Endodermal cell (in vitro differentiated cells): ENCODE measurements around the gene RMND1. TPM values are rescaled to one million over a fixed set of nuclear protein-coding genes. Genes with fewer than 3 reads are reported as not detected.
A peak's percentile ranks its signal among the peaks of the same experiment; 100 is the strongest.

Experiments
- DNase-seq: peaks from one replicate; pipeline ENCODE4 v3.0.0-alpha.2; 2017
- H3K27ac ChIP-seq: 2 replicates; pipeline ENCODE4 v1.5.1; 2013; ENCODE audit warnings: mild to moderate bottlenecking, low read depth, low read length, moderate library complexity
- H3K27me3 ChIP-seq: 2 replicates; pipeline ENCODE4 v1.6.1; 2013; ENCODE audit warnings: mild to moderate bottlenecking, low read length, moderate library complexity; ENCODE audit not compliant: insufficient read depth, control insufficient read depth, poor library complexity, severe bottlenecking
- H3K36me3 ChIP-seq: 2 replicates; pipeline ENCODE4 v1.7.0; 2013; ENCODE audit warnings: mild to moderate bottlenecking, low read length, moderate library complexity; ENCODE audit not compliant: control insufficient read depth, insufficient read depth
- H3K4me1 ChIP-seq: one replicate; pipeline ENCODE4 v1.7.0; 2013; ENCODE audit warnings: low read length; ENCODE audit not compliant: control insufficient read depth, insufficient read depth
- H3K4me3 ChIP-seq: 2 replicates; pipeline ENCODE4 v1.5.1; 2013; ENCODE audit warnings: mild to moderate bottlenecking, low read length, moderate library complexity
- H3K9ac ChIP-seq: 2 replicates; pipeline ENCODE4 v1.6.1; 2013; ENCODE audit warnings: mild to moderate bottlenecking, low read length, moderate library complexity; ENCODE audit not compliant: poor library complexity, severe bottlenecking; ENCODE audit errors: extremely low read depth
- H3K9me3 ChIP-seq: 2 replicates; pipeline ENCODE4 v1.6.1; 2013; ENCODE audit warnings: mild to moderate bottlenecking, low read length, moderate library complexity; ENCODE audit not compliant: control insufficient read depth
- H3K27ac Mint-ChIP-seq: 2 replicates; pipeline ENCODE4 v1.8.0; 2020; ENCODE audit warnings: mixed read lengths
- H3K27me3 Mint-ChIP-seq: 2 replicates; pipeline ENCODE4 v1.8.0; 2021; ENCODE audit warnings: mild to moderate bottlenecking, mixed read lengths; ENCODE audit not compliant: insufficient read depth
- H3K36me3 Mint-ChIP-seq: 2 replicates; pipeline ENCODE4 v1.8.0; 2020; ENCODE audit warnings: low read depth, mixed read lengths
- H3K4me1 Mint-ChIP-seq: 2 replicates; pipeline ENCODE4 v1.8.0; 2020; ENCODE audit warnings: mixed read lengths
- H3K4me3 Mint-ChIP-seq: 2 replicates; pipeline ENCODE4 v1.8.0; 2020; ENCODE audit warnings: mild to moderate bottlenecking, moderate library complexity, mixed read lengths
- H3K9me3 Mint-ChIP-seq: 2 replicates; pipeline ENCODE4 v1.8.0; 2020; ENCODE audit warnings: mild to moderate bottlenecking, mixed read lengths
- WGBS, 2 experiments: methylation state at CpG; one replicate each; pipeline versions ENCODE4 v1.1.5 to v1.1.7; 2013; ENCODE audit warnings: missing lambda C conversion rate in 2 of 2, mixed read lengths in 1 of 2; ENCODE audit not compliant: insufficient coverage in 1 of 2, insufficient read length in 1 of 2; 5-methylcytosine and 5-hydroxymethylcytosine counted together
- total RNA-seq, 2 donors: library from RNA; stranded (reverse); fragmentation: NEBNext Ultra II Directional in 1 of 2; extraction: Animal tissue kit (Norgen Biotek cat#: 25700) in 1 of 2; gene quantifications; 2 replicates in 1 of 2; 3 replicates in 1 of 2; pipeline ENCODE4 v1.2.1, GENCODE V29; 2021
- TF ChIP-seq, protein P1 (sequence below): fragments of 200-600 bp; sonication (generic); conservative IDR thresholded peaks from 2 replicates; pipeline ENCODE4 v1.5.0; 2021; ENCODE audit warnings: antibody characterized with exemption, mild to moderate bottlenecking

RMND1 gene
- total RNA-seq, 2 donors from 2014 or later: 40.8 to 45.4 TPM

DNA sequence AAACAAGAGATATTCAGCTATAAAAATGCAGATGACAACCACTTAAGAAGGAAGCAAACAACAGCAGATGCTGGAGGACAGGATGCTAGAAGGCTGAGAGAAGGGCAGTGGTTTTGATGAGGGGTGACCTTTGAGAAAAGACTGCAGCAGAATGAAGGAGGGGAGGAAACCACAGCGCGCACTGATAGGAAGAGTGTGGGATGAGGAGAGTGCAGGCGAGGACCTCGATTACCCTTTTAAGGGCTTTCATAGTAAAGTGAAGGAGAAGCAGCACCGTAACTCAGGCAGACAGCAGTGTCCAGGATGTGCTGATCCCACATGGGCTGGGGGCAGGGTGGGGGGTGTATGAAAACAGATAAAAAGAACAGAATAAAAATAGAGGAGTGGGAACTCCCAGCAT lies 79.8 kb downstream of the RMND1 start:
- 93 to 97% methylated on average over 5 of the region's 5 CpGs for WGBS, 2 experiments
- Mint-ChIP-seq H3K4me3 (no peak overlapping the region), H3K36me3 (peaks cover 34% of the 10 kb centered on the region), H3K27ac (no peak overlapping the region), H3K27me3 (no peaks in the 10 kb centered on the region), H3K9me3 (peaks cover 3% of the 10 kb centered on the region), H3K4me1 (peaks cover 7% of the 10 kb centered on the region)
- H3K9ac ChIP-seq: no peak overlapping the region
- H3K27me3 ChIP-seq: no peaks in the 10 kb centered on the region
- peaks cover 7% of the 10 kb centered on the region for H3K4me1 ChIP-seq
- peak overlapping the region; percentile 38 for H3K27ac ChIP-seq
- TF ChIP-seq, protein P1, sequence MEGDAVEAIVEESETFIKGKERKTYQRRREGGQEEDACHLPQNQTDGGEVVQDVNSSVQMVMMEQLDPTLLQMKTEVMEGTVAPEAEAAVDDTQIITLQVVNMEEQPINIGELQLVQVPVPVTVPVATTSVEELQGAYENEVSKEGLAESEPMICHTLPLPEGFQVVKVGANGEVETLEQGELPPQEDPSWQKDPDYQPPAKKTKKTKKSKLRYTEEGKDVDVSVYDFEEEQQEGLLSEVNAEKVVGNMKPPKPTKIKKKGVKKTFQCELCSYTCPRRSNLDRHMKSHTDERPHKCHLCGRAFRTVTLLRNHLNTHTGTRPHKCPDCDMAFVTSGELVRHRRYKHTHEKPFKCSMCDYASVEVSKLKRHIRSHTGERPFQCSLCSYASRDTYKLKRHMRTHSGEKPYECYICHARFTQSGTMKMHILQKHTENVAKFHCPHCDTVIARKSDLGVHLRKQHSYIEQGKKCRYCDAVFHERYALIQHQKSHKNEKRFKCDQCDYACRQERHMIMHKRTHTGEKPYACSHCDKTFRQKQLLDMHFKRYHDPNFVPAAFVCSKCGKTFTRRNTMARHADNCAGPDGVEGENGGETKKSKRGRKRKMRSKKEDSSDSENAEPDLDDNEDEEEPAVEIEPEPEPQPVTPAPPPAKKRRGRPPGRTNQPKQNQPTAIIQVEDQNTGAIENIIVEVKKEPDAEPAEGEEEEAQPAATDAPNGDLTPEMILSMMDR: no peak
- peaks cover 44% of the 10 kb centered on the region for H3K36me3 ChIP-seq
- peaks cover 5% of the 10 kb centered on the region for H3K9me3 ChIP-seq
- H3K4me3 ChIP-seq: no peak overlapping the region
- DNase-seq: peak; percentile 39

DNA sequence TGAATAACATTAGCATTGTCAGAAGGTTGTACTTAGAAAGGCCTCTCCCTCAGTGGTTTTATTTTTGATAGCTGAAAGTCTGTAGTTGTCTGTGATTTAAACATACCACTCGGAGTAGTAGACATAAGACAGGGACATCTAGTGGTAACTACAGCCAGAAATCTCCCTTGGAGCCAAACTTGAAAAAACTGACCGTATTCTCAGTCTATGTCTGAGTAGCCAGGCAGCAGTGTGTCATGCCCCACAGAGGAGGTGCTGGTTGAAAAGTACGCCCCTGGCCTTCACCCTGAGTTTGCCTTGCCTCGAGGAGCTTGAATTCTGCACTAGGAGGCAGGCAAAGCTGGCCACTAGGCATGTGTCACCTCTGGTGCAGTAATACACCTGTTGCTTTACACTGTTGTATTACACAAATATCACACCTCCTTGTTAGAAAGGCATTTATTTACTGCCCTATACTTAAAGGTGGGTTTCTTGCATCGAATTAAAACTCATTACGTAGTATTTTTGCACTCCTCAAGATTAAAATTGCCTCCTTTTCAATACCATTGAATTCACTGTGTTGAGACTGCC lies 81.3 kb downstream of the RMND1 start:
- 93 to 97% methylated on average over 6 of the region's 6 CpGs for WGBS, 2 experiments
- Mint-ChIP-seq H3K36me3 (peaks cover 47% of the 10 kb centered on the region), H3K4me3 (no peak overlapping the region), H3K27ac (no peak overlapping the region), H3K27me3 (no peaks in the 10 kb centered on the region), H3K4me1 (peaks cover 7% of the 10 kb centered on the region), H3K9me3 (no peaks in the 10 kb centered on the region)
- no peaks in the 10 kb centered on the region for H3K9me3 ChIP-seq
- H3K27ac ChIP-seq: no peak overlapping the region
- H3K27me3 ChIP-seq: no peaks in the 10 kb centered on the region
- peaks cover 52% of the 10 kb centered on the region for H3K36me3 ChIP-seq
- TF ChIP-seq, protein P1: peak; percentile 61
- H3K9ac ChIP-seq: no peak overlapping the region
- peaks cover 7% of the 10 kb centered on the region for H3K4me1 ChIP-seq
- H3K4me3 ChIP-seq: no peak overlapping the region
- DNase-seq: peak; percentile 53

DNA sequence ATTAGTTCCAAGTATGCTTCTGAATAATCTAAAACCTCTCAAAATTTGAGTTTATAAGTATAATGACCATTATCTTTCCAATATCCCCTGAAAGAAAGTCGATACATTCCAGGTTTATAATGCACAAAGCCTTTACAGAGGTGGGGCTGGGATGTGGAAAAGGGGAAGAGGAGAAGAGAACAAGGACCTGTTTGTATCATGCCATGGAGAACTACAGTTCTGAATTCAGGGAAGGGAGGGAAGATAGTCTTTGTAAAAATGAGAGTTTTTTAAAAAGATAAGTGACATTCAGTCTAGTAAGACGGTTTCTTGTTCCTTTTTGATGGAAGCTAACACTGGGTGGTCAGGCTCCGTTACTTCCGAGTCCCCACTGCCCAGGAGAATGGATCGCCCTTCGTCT lies 86.7 kb downstream of the RMND1 start:
- no peaks in the 10 kb centered on the region for H3K4me1 Mint-ChIP-seq
- H3K27me3 Mint-ChIP-seq: no peaks in the 10 kb centered on the region
- no peak overlapping the region for H3K27ac ChIP-seq
- H3K9me3 Mint-ChIP-seq: no peaks in the 10 kb centered on the region
- H3K36me3 ChIP-seq: peaks cover 57% of the 10 kb centered on the region
- H3K4me3 Mint-ChIP-seq: no peak overlapping the region
- H3K9me3 ChIP-seq: no peaks in the 10 kb centered on the region
- no peaks in the 10 kb centered on the region for H3K27me3 ChIP-seq
- H3K4me3 ChIP-seq: no peak overlapping the region
- H3K9ac ChIP-seq: no peak overlapping the region
- H3K27ac Mint-ChIP-seq: peak overlapping the region; percentile 19
- no peaks in the 10 kb centered on the region for H3K4me1 ChIP-seq
- TF ChIP-seq, protein P1: no peak
- no peak for DNase-seq
- 92 to 96% methylated on average over 3 to 6 of the region's 6 CpGs for WGBS, 2 experiments
- peaks cover 51% of the 10 kb centered on the region for H3K36me3 Mint-ChIP-seq
